OCI-LY1 (cell line): ENCODE results near the gene UPB1.

Source experiments
- H2AFZ ChIP-seq: fragments of 200-600 bp; sonication (generic), shearing (Covaris generic); 2 replicates; pipeline ENCODE4 v1.6.0; 2014; ENCODE audit warnings: antibody characterized with exemption, mild to moderate bottlenecking, low read length
- H3F3A ChIP-seq: fragments of 200-600 bp; sonication (generic), shearing (Covaris generic); 2 replicates; pipeline ENCODE4 v1.6.0; 2014; ENCODE audit warnings: mild to moderate bottlenecking, antibody characterized with exemption, low read length, moderate library complexity; ENCODE audit not compliant: insufficient read depth
- H3K27ac ChIP-seq: fragments of 200-600 bp; sonication (generic); 2 replicates; pipeline ENCODE4 v1.5.1; 2014; ENCODE audit warnings: low read length, mixed run types, mild to moderate bottlenecking, low read depth; ENCODE audit not compliant: poor library complexity, severe bottlenecking
- H3K27me3 ChIP-seq: fragments of 200-600 bp; sonication (generic); 2 replicates; pipeline ENCODE4 v1.6.0; 2014; ENCODE audit warnings: antibody characterized with exemption, mild to moderate bottlenecking, low read length, moderate library complexity; ENCODE audit not compliant: insufficient read depth
- H3K36me3 ChIP-seq: fragments of 200-600 bp; sonication (generic); 2 replicates; pipeline ENCODE4 v1.6.1; 2014; ENCODE audit warnings: mild to moderate bottlenecking, antibody characterized with exemption, low read length, moderate library complexity, mixed read lengths; ENCODE audit not compliant: insufficient read depth
- H3K4me1 ChIP-seq: fragments of 200-600 bp; sonication (generic); 2 replicates; pipeline ENCODE4 v1.5.1; 2014; ENCODE audit warnings: mild to moderate bottlenecking, low read length, moderate library complexity; ENCODE audit not compliant: insufficient read depth, severe bottlenecking
- H3K4me2 ChIP-seq: fragments of 200-600 bp; sonication (generic), shearing (Covaris generic); 2 replicates; pipeline ENCODE4 v1.6.1; 2014; ENCODE audit warnings: low read length
- H3K4me3 ChIP-seq: fragments of 200-600 bp; sonication (generic); 2 replicates; pipeline ENCODE4 v1.5.1; 2014; ENCODE audit warnings: low read length, low read depth, mild to moderate bottlenecking, mixed read lengths; ENCODE audit not compliant: poor library complexity, severe bottlenecking
- H3K79me2 ChIP-seq: fragments of 200-600 bp; shearing (Covaris generic); 2 replicates; pipeline ENCODE4 v1.6.1; 2016; ENCODE audit warnings: mixed run types, low read length, mixed read lengths; ENCODE audit not compliant: insufficient read depth
- H3K9ac ChIP-seq: fragments of 200-600 bp; sonication (generic), shearing (Covaris generic); 2 replicates; pipeline ENCODE4 v1.6.1; 2014; ENCODE audit warnings: mild to moderate bottlenecking, low read length, mixed read lengths
- H3K9me2 ChIP-seq: fragments of 200-600 bp; sonication (generic), shearing (Covaris generic); 2 replicates; pipeline ENCODE4 v1.6.1; 2014; ENCODE audit warnings: low read depth, mild to moderate bottlenecking, low read length, mixed read lengths
- H3K9me3 ChIP-seq: fragments of 200-600 bp; shearing (Covaris generic); 2 replicates; pipeline ENCODE4 v1.6.1; 2014; ENCODE audit warnings: low read length, mixed read lengths
- H4K20me1 ChIP-seq: fragments of 200-600 bp; sonication (generic), shearing (Covaris generic); 2 replicates; pipeline ENCODE4 v1.6.0; 2016; ENCODE audit warnings: mild to moderate bottlenecking, low read length; ENCODE audit not compliant: insufficient read depth
- CTCF ChIP-seq: fragments of 200-600 bp; sonication (generic), shearing (Covaris generic); IDR thresholded peaks from 2 replicates; pipeline ENCODE4 v1.5.1; 2017; ENCODE audit warnings: mild to moderate bottlenecking, antibody characterized with exemption, low read length, moderate library complexity, mixed read lengths
- EZH2 ChIP-seq: fragments of 200-600 bp; sonication (generic), shearing (Covaris generic); IDR thresholded peaks from 2 replicates; pipeline ENCODE4 v1.8.0; 2017; ENCODE audit warnings: borderline replicate concordance, mixed run types, mild to moderate bottlenecking, antibody characterized with exemption, low read length, moderate library complexity, mixed read lengths

The UPB1 gene

GRCh38 chr22:24553597-24554312, 58.6 kb downstream of the UPB1 start:
- peak overlapping the region; percentile 81 for H3K27ac ChIP-seq
- H3K4me2 ChIP-seq: peak overlapping the region; percentile 97
- H3K4me1 ChIP-seq: peaks cover 60% of the 10 kb centered on the region
- H3K36me3 ChIP-seq: peaks cover 53% of the 10 kb centered on the region
- peaks cover 48% of the 10 kb centered on the region for H3K79me2 ChIP-seq
- no peaks in the 10 kb centered on the region for H3K9me2 ChIP-seq
- no peaks in the 10 kb centered on the region for H4K20me1 ChIP-seq
- H2AFZ ChIP-seq: no peak overlapping the region
- H3K27me3 ChIP-seq: no peaks in the 10 kb centered on the region
- H3F3A ChIP-seq: no peaks in the 10 kb centered on the region
- no peak for TF ChIP-seq CTCF
- no peak for TF ChIP-seq EZH2
- peak overlapping the region; percentile 89 for H3K4me3 ChIP-seq
- peak overlapping the region; percentile 96 for H3K9ac ChIP-seq
- no peaks in the 10 kb centered on the region for H3K9me3 ChIP-seq

GRCh38 chr22:24554313-24555164, 59.4 kb downstream of the UPB1 start, which contains the start of gene GUCD1:
GUCD1 (minus strand) TSS chr22:24555138; CDS start chr22:24554991, 147 bp downstream.
- Histone ChIP-seq H3K4me1 (peaks cover 68% of the 10 kb centered on the region), H4K20me1 (no peaks in the 10 kb centered on the region)
- no peak for TF ChIP-seq CTCF
- TF ChIP-seq EZH2: no peak

GRCh38 chr22:24555165-24556039, 60.3 kb downstream of the UPB1 start, which contains the start of gene SNRPD3:
SNRPD3 (plus strand) TSS chr22:24555999; CDS start chr22:24557675, 1,676 bp downstream.
- peak within 1 kb of the TSS; percentile 97 for H3K4me2 ChIP-seq
- H3F3A ChIP-seq: no peaks in the 10 kb centered on the region
- no peaks in the 10 kb centered on the region for H4K20me1 ChIP-seq
- peaks cover 59% of the 10 kb centered on the region for H3K79me2 ChIP-seq
- H3K27ac ChIP-seq: peak within 1 kb of the TSS; percentile 91
- no peaks in the 10 kb centered on the region for H3K9me2 ChIP-seq
- H3K9ac ChIP-seq: peak within 1 kb of the TSS; percentile 97
- TF ChIP-seq EZH2 (no peak), CTCF (no peak)
- H3K9me3 ChIP-seq: no peaks in the 10 kb centered on the region
- peak within 1 kb of the TSS; percentile 89 for H3K4me3 ChIP-seq
- peaks cover 47% of the 10 kb centered on the region for H3K36me3 ChIP-seq
- peaks cover 69% of the 10 kb centered on the region for H3K4me1 ChIP-seq
- H3K27me3 ChIP-seq: no peaks in the 10 kb centered on the region
- 0 out of 2 replicates have a peak within 1 kb of the TSS, but pooled peaks have one; percentile 50 for H2AFZ ChIP-seq

More at GRCh38 chr22:24554313-24555164, 59.4 kb downstream of the UPB1 start, which contains the start of gene GUCD1:
- H3K27me3 ChIP-seq: no peaks in the 10 kb centered on the region
- H3K9me2 ChIP-seq: no peaks in the 10 kb centered on the region
- H3K36me3 ChIP-seq: peaks cover 53% of the 10 kb centered on the region
- 0 out of 2 replicates have a peak within 1 kb of the TSS, but pooled peaks have one; percentile 50 for H2AFZ ChIP-seq
- peak within 1 kb of the TSS; percentile 91 for H3K27ac ChIP-seq
- peaks cover 56% of the 10 kb centered on the region for H3K79me2 ChIP-seq
- H3K9me3 ChIP-seq: no peaks in the 10 kb centered on the region
- H3K9ac ChIP-seq: peak within 1 kb of the TSS; percentile 97
- peak within 1 kb of the TSS; percentile 89 for H3K4me3 ChIP-seq
- no peaks in the 10 kb centered on the region for H3F3A ChIP-seq
- H3K4me2 ChIP-seq: peak within 1 kb of the TSS; percentile 97
